C4-2B (cell line): ENCODE measurements around the gene FAM3B.

Source experiments
- ZFX ChIP-seq: fragments of 450-650 bp; IDR thresholded peaks from 2 replicates; pipeline ENCODE4 v1.6.1; 2017
- TF ChIP-seq, protein P1 (sequence below): fragments of 450-650 bp; conservative IDR thresholded peaks from 2 replicates; pipeline ENCODE4 v1.5.1; 2017; ENCODE audit warnings: mild to moderate bottlenecking

DNA sequence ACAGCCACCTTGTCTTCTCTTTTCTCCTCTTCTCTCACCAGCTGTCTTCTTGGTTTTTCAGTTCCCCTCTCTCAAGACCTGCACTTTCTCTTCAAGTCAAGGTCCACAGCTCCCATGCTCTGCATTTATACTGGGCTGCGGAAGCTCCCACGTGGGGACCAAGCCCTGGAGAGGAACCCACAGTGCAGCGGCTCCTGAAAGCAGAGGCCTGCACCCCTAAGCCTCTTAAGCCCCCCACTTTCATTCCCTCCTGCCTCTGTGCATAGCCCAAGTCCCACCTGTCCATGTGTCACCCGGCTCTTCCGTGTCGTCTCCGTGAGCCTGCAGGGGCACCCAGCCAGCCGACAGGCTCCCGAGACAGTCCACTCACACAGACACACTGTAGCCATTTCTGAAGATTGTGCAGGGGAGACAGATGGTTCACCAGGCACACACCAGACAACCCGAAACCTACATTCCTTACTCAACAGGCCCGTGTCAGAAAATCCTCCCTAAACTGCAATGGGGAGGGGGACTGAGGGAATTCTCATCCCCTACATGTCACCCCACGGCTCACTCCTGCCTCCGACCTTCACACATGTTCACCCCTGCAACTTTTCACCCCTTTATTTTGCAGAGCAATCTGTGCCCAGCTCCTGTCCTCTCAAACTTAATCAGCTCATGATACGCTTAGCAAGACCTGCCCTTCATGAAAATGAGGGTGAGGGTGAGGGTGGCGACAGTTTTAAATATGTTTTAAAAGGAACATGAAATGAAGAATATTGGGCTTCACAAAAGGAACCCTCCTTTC, 51.5 kb downstream of the FAM3B start:
- TF ChIP-seq, protein P1, sequence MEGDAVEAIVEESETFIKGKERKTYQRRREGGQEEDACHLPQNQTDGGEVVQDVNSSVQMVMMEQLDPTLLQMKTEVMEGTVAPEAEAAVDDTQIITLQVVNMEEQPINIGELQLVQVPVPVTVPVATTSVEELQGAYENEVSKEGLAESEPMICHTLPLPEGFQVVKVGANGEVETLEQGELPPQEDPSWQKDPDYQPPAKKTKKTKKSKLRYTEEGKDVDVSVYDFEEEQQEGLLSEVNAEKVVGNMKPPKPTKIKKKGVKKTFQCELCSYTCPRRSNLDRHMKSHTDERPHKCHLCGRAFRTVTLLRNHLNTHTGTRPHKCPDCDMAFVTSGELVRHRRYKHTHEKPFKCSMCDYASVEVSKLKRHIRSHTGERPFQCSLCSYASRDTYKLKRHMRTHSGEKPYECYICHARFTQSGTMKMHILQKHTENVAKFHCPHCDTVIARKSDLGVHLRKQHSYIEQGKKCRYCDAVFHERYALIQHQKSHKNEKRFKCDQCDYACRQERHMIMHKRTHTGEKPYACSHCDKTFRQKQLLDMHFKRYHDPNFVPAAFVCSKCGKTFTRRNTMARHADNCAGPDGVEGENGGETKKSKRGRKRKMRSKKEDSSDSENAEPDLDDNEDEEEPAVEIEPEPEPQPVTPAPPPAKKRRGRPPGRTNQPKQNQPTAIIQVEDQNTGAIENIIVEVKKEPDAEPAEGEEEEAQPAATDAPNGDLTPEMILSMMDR: no peak
- TF ChIP-seq ZFX: no peak
